ENCODE data around the gene PALD1. TPM values are rescaled to one million over a fixed set of nuclear protein-coding genes. Genes with fewer than 3 reads are reported as not detected.

Gene PALD1
- total RNA-seq, 4 donors from 2014 or later, result 10.7 to 28.2 (median 14.0) TPM

- H3K36me3 ChIP-seq, result no peaks in the 10 kb centered on the region
- TF ChIP-seq POLR2A (IDR thresholded peaks at IDR 0.05), result no peak
- TF ChIP-seq, protein P1, sequence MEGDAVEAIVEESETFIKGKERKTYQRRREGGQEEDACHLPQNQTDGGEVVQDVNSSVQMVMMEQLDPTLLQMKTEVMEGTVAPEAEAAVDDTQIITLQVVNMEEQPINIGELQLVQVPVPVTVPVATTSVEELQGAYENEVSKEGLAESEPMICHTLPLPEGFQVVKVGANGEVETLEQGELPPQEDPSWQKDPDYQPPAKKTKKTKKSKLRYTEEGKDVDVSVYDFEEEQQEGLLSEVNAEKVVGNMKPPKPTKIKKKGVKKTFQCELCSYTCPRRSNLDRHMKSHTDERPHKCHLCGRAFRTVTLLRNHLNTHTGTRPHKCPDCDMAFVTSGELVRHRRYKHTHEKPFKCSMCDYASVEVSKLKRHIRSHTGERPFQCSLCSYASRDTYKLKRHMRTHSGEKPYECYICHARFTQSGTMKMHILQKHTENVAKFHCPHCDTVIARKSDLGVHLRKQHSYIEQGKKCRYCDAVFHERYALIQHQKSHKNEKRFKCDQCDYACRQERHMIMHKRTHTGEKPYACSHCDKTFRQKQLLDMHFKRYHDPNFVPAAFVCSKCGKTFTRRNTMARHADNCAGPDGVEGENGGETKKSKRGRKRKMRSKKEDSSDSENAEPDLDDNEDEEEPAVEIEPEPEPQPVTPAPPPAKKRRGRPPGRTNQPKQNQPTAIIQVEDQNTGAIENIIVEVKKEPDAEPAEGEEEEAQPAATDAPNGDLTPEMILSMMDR (IDR thresholded peaks at IDR 0.05), result no peak
- 52 to 83% methylated on average over 8 of the region's 8 CpGs for WGBS, 2 donors
- no peak overlapping the region for H3K4me3 ChIP-seq (replicated peaks in 1 of 3)
- no peaks in the 10 kb centered on the region for H3K27me3 ChIP-seq
- H3K4me1 ChIP-seq, result peaks cover 6 to 16% of the 10 kb centered on the region in 2 donors
- no peak overlapping the region for H3K27ac ChIP-seq
- no peaks in the 10 kb centered on the region for H3K9me3 ChIP-seq
- intact Hi-C loops (cut with DNase I), result no loop called here
- DNase-seq, result no peak
Observed at GRCh38 chr10:70494536-70494935, 16.0 kb downstream of the PALD1 start.

DNA sequence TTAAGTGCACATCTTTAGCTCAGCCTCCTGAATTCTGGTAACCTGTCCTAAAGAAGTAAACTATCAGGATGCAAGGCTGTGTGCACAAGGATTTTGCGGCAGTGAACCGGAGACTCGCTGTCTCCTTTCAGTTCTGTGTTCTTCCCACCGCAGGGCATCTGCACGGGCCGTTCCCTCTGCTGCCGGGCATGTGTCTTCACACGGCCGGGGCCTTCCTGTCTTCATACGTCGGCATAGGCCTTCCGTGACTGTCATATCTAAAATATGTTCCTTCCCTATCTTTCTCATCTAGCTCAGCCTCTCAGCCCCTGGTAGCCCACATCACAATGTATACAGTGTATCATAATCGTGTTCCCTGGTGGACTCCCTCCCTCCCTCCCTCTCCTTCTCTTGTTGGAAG, 16.4 kb downstream of the PALD1 start:
- Histone ChIP-seq H3K27ac (peak overlapping the region in 1 of 3 donors; percentile 23), H3K4me3 (replicated peaks in 1 of 3) (no peak overlapping the region), H3K4me1 (peaks cover 6 to 17% of the 10 kb centered on the region in 2 donors), H3K36me3 (no peaks in the 10 kb centered on the region), H3K9me3 (no peaks in the 10 kb centered on the region), H3K27me3 (no peaks in the 10 kb centered on the region)
- TF ChIP-seq, protein P1 (IDR thresholded peaks at IDR 0.05), result no peak
- no peak for TF ChIP-seq POLR2A (IDR thresholded peaks at IDR 0.05)
- no peak for DNase-seq
- intact Hi-C loops (cut with DNase I), result no loop called here
- 80 to 82% methylated on average over 13 of the region's 13 CpGs for WGBS, 2 donors

- no peak for TF ChIP-seq POLR2A (IDR thresholded peaks at IDR 0.05)
- TF ChIP-seq, protein P1 (IDR thresholded peaks at IDR 0.05), result no peak
- intact Hi-C loops (cut with DNase I), result no loop called here
- Histone ChIP-seq H3K9me3 (no peaks in the 10 kb centered on the region), H3K4me3 (replicated peaks in 1 of 3) (no peak overlapping the region), H3K27ac (peak overlapping the region in 1 of 3 donors; percentile 23), H3K36me3 (no peaks in the 10 kb centered on the region), H3K27me3 (no peaks in the 10 kb centered on the region), H3K4me1 (peaks cover 1 to 11% of the 10 kb centered on the region in 2 donors)
- DNase-seq, result no peak
- WGBS, 2 donors, result 88 to 95% methylated on average over 4 of the region's 4 CpGs
Observed at GRCh38 chr10:70495691-70496261, 17.2 kb downstream of the PALD1 start.

- H3K4me1 ChIP-seq, result peaks cover 0 to 15% of the 10 kb centered on the region in 2 donors
- intact Hi-C loops (cut with DNase I), result no loop called here
- DNase-seq, result no peak
- H3K4me3 ChIP-seq (replicated peaks in 1 of 3), result no peak overlapping the region
- no peaks in the 10 kb centered on the region for H3K36me3 ChIP-seq
- TF ChIP-seq, protein P1 (IDR thresholded peaks at IDR 0.05), result no peak
- TF ChIP-seq POLR2A (IDR thresholded peaks at IDR 0.05), result no peak
- no peaks in the 10 kb centered on the region for H3K9me3 ChIP-seq
- 86% methylated on average over 13 of the region's 13 CpGs for WGBS, 2 donors
- H3K27ac ChIP-seq, result no peak overlapping the region
- no peaks in the 10 kb centered on the region for H3K27me3 ChIP-seq
Observed at GRCh38 chr10:70496341-70497119, 18.0 kb downstream of the PALD1 start.

GRCh38 chr10:70497120-70497545, 18.6 kb downstream of the PALD1 start:
- Histone ChIP-seq H3K27me3 (no peaks in the 10 kb centered on the region), H3K4me1 (peaks cover 0 to 15% of the 10 kb centered on the region in 2 donors), H3K36me3 (no peaks in the 10 kb centered on the region), H3K9me3 (no peaks in the 10 kb centered on the region), H3K4me3 (replicated peaks in 1 of 3) (no peak overlapping the region), H3K27ac (no peak overlapping the region)
- no peak for TF ChIP-seq POLR2A (IDR thresholded peaks at IDR 0.05)
- TF ChIP-seq, protein P1 (IDR thresholded peaks at IDR 0.05), result no peak
- WGBS, 2 donors, result 89 to 90% methylated on average over 13 of the region's 13 CpGs
- intact Hi-C loops (cut with DNase I), result no loop called here
- no peak for DNase-seq

All from thyroid gland (tissue), 4 donors.